Erythroblast (primary cell): ENCODE data around the gene HOXD12.

Source experiments
- GATA1 ChIP-seq: IDR thresholded peaks from 2 replicates; pipeline ENCODE4 v1.6.1; 2011; ENCODE audit warnings: low read depth, mild to moderate bottlenecking, control low read depth, low read length, moderate library complexity
- POLR2A ChIP-seq: IDR thresholded peaks from 2 replicates; pipeline ENCODE4 v1.6.1; 2011; ENCODE audit warnings: mild to moderate bottlenecking, low read length

GRCh38 chr2:176078541-176079284, 20.9 kb upstream of the HOXD12 start:
- no peak for TF ChIP-seq POLR2A
- TF ChIP-seq GATA1, result no peak
